ENCODE results near the gene ENPP3.
"Not testable (repeated sequence)": the region's sequence is repeated elsewhere in the genome, so short reads cannot be mapped to it uniquely, and the experiment has no call there.

ENPP3 gene

GRCh38 chr6:131700851-131701250, 63.7 kb downstream of the ENPP3 start:
- not testable (repeated sequence) for H3K4me1 Mint-ChIP-seq; H3K36me3 Mint-ChIP-seq (ENCODE audit: insufficient read depth); H3K27me3 Mint-ChIP-seq; H3K9me3 Mint-ChIP-seq; DNase-seq (ENCODE audit: low spot score in 2 of 2); H3K4me3 Mint-ChIP-seq; H3K27ac Mint-ChIP-seq (ENCODE audit: low read depth); ATAC-seq (replicated peaks; ENCODE audit: extremely low read depth, poor library complexity, severe bottlenecking)

DNA sequence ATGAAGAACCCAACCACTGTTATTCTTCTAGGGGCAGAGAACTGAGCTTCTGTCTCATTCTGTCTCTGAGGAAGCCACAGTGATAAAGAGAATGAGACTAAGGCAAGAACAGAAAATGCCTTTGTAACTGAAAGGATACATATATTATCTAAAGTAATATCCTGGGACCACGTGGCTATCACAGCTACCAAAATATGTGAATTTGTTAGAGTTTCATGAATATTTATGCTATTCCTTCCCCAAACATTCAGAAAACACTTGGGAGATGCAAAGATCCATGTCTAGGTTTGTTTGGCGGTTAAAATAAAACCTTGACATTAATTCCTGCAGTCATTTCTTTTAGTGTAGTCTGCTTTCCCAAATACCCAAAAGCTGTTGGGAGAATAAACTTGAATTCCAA, 66.8 kb downstream of the ENPP3 start:
- not testable (repeated sequence) for H3K27me3 Mint-ChIP-seq, H3K4me1 Mint-ChIP-seq

GRCh38 chr6:131710917-131711316, 73.8 kb downstream of the ENPP3 start, which contains the start of gene CTAGE9:
Gene CTAGE9 (minus strand): TSS chr6:131711017. CDS start chr6:131711017, 0 bp downstream.
- H3K27ac Mint-ChIP-seq (ENCODE audit: low read depth), result not testable (repeated sequence)

More for the DNA sequence above, 66.8 kb downstream of the ENPP3 start:
- not testable (repeated sequence) for H3K9me3 Mint-ChIP-seq; ATAC-seq (replicated peaks; ENCODE audit: extremely low read depth, poor library complexity, severe bottlenecking); DNase-seq (ENCODE audit: low spot score in 2 of 2); H3K4me3 Mint-ChIP-seq; H3K36me3 Mint-ChIP-seq (ENCODE audit: insufficient read depth); H3K27ac Mint-ChIP-seq (ENCODE audit: low read depth)

DNA sequence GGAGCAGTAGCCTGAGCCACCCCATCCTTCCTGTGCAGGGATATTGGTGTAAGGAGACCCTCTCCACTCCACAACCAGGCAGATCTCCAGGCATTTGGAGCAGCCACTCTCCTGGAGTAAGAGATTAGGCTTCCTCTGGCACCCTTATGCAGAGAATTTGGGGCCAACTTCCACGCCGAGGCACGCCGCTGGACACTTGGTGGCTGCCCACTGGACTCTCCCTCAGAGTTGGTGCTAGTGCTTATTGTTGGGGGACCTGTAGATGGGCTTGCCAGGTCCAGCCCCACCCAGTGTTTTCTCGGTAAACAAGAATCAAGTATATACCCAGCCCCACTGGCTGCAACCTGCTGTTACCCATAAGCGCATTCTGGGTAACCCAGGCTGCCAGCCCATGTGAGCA, 78.5 kb downstream of the ENPP3 start:
- not testable (repeated sequence) for H3K36me3 Mint-ChIP-seq (ENCODE audit: insufficient read depth); ATAC-seq (replicated peaks; ENCODE audit: extremely low read depth, poor library complexity, severe bottlenecking); DNase-seq (ENCODE audit: low spot score in 2 of 2); H3K27me3 Mint-ChIP-seq; H3K27ac Mint-ChIP-seq (ENCODE audit: low read depth); H3K9me3 Mint-ChIP-seq; H3K4me3 Mint-ChIP-seq; H3K4me1 Mint-ChIP-seq

More at GRCh38 chr6:131710917-131711316, 73.8 kb downstream of the ENPP3 start, which contains the start of gene CTAGE9:
- not testable (repeated sequence) for H3K36me3 Mint-ChIP-seq (ENCODE audit: insufficient read depth); H3K4me1 Mint-ChIP-seq; DNase-seq (ENCODE audit: low spot score in 2 of 2); H3K9me3 Mint-ChIP-seq; ATAC-seq (replicated peaks; ENCODE audit: extremely low read depth, poor library complexity, severe bottlenecking); H3K27me3 Mint-ChIP-seq; H3K4me3 Mint-ChIP-seq

DNA sequence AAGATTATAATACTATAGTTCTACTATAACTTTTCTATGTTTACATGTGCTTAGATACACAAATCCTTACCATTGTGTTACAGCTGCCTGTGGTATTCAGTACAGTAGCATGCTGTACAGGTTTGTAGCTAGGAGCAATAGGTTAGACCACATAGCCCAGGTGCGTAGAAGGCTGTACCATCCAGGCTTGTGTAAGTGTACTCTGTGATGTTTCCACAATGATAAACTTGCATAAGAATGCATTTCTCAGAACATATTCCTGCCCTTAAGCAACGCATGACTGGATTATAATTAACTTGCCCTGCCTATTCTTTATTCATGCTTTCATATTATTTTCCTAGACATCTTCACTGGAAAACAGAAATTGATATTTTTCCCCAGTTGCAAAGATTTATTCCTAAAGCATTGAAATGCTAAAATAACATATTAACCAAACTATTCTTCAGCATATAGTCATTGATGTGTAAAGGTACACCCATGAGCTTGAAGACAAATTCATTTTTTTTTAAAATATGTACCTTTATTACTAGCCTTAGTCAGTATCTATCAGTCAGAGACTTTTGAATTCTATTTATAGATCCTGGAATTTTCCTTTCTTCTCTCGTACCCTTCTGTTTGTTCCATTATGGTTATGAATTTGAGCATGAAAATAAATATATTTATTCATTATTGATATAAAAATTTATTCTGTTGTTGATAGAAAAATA, 80.9 kb downstream of the ENPP3 start:
- no peak overlapping the region for H3K4me3 Mint-ChIP-seq
- H3K4me1 Mint-ChIP-seq, result no peaks in the 10 kb centered on the region
- DNase-seq (ENCODE audit: low spot score in 2 of 2) (no peak), ATAC-seq (replicated peaks; ENCODE audit: extremely low read depth, poor library complexity, severe bottlenecking) (no peak)
- no peaks in the 10 kb centered on the region for H3K9me3 Mint-ChIP-seq
- H3K36me3 Mint-ChIP-seq (ENCODE audit: insufficient read depth), result no peaks in the 10 kb centered on the region
- no peaks in the 10 kb centered on the region for H3K27me3 Mint-ChIP-seq
- no peak overlapping the region for H3K27ac Mint-ChIP-seq (ENCODE audit: low read depth)

DNA sequence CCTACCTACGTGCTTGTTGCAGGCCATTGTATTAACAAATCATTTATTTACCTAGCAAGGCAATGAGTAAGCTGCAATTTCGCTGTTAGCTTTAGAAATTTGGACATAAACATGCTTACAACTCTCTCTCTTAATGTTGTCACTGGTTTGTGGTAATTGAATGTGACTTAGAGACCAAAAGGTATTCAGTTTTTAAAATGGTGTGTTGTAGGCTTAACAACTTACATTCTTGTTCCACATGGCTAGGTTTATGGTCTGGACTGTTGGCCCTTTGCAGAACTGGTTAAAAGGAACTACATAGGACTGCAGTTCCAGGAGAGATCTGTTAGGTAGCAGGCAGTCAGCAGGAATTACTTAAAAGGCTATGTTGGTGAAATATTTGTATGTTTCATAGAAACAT, 84.1 kb downstream of the ENPP3 start:
- Mint-ChIP-seq H3K4me1 (no peaks in the 10 kb centered on the region), H3K27ac (ENCODE audit: low read depth) (no peak overlapping the region), H3K27me3 (no peaks in the 10 kb centered on the region), H3K9me3 (no peaks in the 10 kb centered on the region), H3K4me3 (no peak overlapping the region), H3K36me3 (ENCODE audit: insufficient read depth) (no peaks in the 10 kb centered on the region)
- DNase-seq (ENCODE audit: low spot score in 2 of 2) (no peak), ATAC-seq (replicated peaks; ENCODE audit: extremely low read depth, poor library complexity, severe bottlenecking) (no peak)

GRCh38 chr6:131724114-131724513, 87.0 kb downstream of the ENPP3 start:
- Mint-ChIP-seq H3K4me1 (no peaks in the 10 kb centered on the region), H3K36me3 (ENCODE audit: insufficient read depth) (no peaks in the 10 kb centered on the region), H3K9me3 (no peaks in the 10 kb centered on the region), H3K27ac (ENCODE audit: low read depth) (no peak overlapping the region), H3K4me3 (no peak overlapping the region), H3K27me3 (no peaks in the 10 kb centered on the region)
- DNase-seq (ENCODE audit: low spot score in 2 of 2) (no peak), ATAC-seq (replicated peaks; ENCODE audit: extremely low read depth, poor library complexity, severe bottlenecking) (no peak)

- no peak for ATAC-seq (replicated peaks; ENCODE audit: extremely low read depth, poor library complexity, severe bottlenecking)
- no peak overlapping the region for H3K4me3 Mint-ChIP-seq
- H3K9me3 Mint-ChIP-seq, result no peaks in the 10 kb centered on the region
- H3K4me1 Mint-ChIP-seq, result no peaks in the 10 kb centered on the region
- H3K36me3 Mint-ChIP-seq (ENCODE audit: insufficient read depth), result no peaks in the 10 kb centered on the region
- H3K27ac Mint-ChIP-seq (ENCODE audit: low read depth), result no peak overlapping the region
- no peaks in the 10 kb centered on the region for H3K27me3 Mint-ChIP-seq
- no peak for DNase-seq (ENCODE audit: low spot score in 2 of 2)
Observed at GRCh38 chr6:131727467-131727866, 90.4 kb downstream of the ENPP3 start.

DNA sequence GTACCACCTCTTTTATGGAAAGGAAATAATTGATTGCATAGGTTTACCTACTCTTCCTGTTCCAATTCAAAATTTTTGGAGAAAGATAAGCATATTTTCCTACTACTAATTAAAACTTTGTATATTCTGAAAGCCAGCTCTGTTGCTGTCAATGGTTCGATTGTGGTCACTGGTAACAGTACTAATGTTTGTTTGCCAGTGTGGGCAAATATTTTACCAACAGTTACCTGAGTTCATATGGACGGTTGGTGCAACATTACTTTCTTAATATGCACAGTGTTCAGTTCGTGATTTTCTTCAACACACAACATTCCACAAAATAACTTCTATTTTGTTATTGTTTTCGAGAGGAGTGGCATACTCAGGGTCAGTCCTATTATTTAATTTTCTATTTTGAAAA, 90.8 kb downstream of the ENPP3 start:
- no peak overlapping the region for H3K4me3 Mint-ChIP-seq
- no peaks in the 10 kb centered on the region for H3K4me1 Mint-ChIP-seq
- H3K36me3 Mint-ChIP-seq (ENCODE audit: insufficient read depth), result no peaks in the 10 kb centered on the region
- no peaks in the 10 kb centered on the region for H3K9me3 Mint-ChIP-seq
- H3K27ac Mint-ChIP-seq (ENCODE audit: low read depth), result no peak overlapping the region
- no peaks in the 10 kb centered on the region for H3K27me3 Mint-ChIP-seq
- ATAC-seq (replicated peaks; ENCODE audit: extremely low read depth, poor library complexity, severe bottlenecking) (no peak), DNase-seq (ENCODE audit: low spot score in 2 of 2) (no peak)

- no peak overlapping the region for H3K4me3 Mint-ChIP-seq
- H3K4me1 Mint-ChIP-seq, result no peaks in the 10 kb centered on the region
- ATAC-seq (replicated peaks; ENCODE audit: extremely low read depth, poor library complexity, severe bottlenecking), result no peak
- no peaks in the 10 kb centered on the region for H3K9me3 Mint-ChIP-seq
- no peaks in the 10 kb centered on the region for H3K27me3 Mint-ChIP-seq
- H3K27ac Mint-ChIP-seq (ENCODE audit: low read depth), result no peak overlapping the region
- H3K36me3 Mint-ChIP-seq (ENCODE audit: insufficient read depth), result peaks cover under 1% of the 10 kb centered on the region
- no peak for DNase-seq (ENCODE audit: low spot score in 2 of 2)
Observed at GRCh38 chr6:131728296-131728939, 91.3 kb downstream of the ENPP3 start.

DNA sequence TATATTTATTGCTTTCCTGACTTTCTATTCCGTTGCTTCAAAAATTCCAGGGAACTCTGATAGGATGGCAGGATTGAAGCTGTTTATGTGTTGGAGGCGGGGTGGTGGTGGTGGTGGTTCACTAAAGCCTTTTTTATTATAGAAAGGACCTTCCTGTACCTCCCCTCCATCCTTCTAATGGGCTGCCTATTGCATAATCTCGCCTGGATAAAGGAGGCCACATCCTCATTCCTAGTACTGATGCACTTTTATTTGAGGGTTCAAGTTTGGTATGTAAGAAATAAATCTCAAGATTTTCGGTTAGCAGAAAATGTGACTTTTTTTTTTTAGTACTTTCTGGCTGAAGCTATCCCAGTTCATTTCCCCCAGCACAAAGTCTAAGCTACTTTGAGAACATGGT, 92.4 kb downstream of the ENPP3 start:
- DNase-seq (ENCODE audit: low spot score in 2 of 2) (no peak), ATAC-seq (replicated peaks; ENCODE audit: extremely low read depth, poor library complexity, severe bottlenecking) (no peak)
- H3K9me3 Mint-ChIP-seq, result no peaks in the 10 kb centered on the region
- H3K4me1 Mint-ChIP-seq, result no peaks in the 10 kb centered on the region
- H3K27ac Mint-ChIP-seq (ENCODE audit: low read depth), result no peak overlapping the region
- H3K4me3 Mint-ChIP-seq, result no peak overlapping the region
- H3K27me3 Mint-ChIP-seq, result no peaks in the 10 kb centered on the region
- peaks cover 2% of the 10 kb centered on the region for H3K36me3 Mint-ChIP-seq (ENCODE audit: insufficient read depth)

DNA sequence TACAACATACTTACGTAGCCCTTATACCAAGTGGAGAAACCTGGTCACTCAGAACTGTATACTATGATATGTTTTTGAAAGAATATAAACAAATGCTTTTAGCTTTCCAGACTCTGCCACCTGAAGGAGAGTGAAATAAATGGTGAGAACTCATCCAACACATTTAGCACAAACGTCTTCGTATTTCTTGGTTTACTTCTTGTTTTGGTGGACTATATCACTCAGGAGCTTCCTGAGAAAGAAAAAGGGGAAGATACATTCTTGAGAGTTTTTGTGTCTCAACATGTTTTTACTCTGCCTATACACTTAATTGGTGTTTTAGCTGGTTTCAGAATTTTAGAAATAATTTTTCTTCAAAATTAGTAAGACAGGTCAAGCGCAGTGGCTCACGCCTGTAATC, 93.2 kb downstream of the ENPP3 start:
- H3K9me3 Mint-ChIP-seq, result no peaks in the 10 kb centered on the region
- H3K27ac Mint-ChIP-seq (ENCODE audit: low read depth), result no peak overlapping the region
- H3K27me3 Mint-ChIP-seq, result no peaks in the 10 kb centered on the region
- no peak overlapping the region for H3K4me3 Mint-ChIP-seq
- peaks cover 2% of the 10 kb centered on the region for H3K36me3 Mint-ChIP-seq (ENCODE audit: insufficient read depth)
- DNase-seq (ENCODE audit: low spot score in 2 of 2), result no peak
- ATAC-seq (replicated peaks; ENCODE audit: extremely low read depth, poor library complexity, severe bottlenecking), result no peak
- no peaks in the 10 kb centered on the region for H3K4me1 Mint-ChIP-seq

DNA sequence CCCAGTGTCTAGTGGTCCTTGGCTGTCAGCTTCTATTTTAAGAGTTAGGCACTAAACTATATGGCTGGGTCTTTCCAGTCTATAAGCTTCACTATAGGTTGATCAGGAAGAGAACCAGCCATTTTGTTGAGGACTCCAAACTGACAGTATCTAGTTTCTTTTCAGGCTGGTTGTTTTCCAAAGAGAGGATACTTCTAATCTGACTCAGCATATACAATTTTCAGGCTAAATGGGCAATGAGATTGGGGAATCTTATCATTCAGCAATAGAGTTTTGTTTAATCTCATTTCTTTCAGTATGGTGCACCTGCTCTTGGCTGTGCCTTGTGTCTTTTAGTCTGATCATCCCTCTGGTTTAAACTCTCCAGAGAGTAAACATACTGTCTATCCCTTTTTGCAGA, 94.1 kb downstream of the ENPP3 start:
- Mint-ChIP-seq H3K4me3 (no peak overlapping the region), H3K27ac (ENCODE audit: low read depth) (no peak overlapping the region), H3K36me3 (ENCODE audit: insufficient read depth) (peaks cover 2% of the 10 kb centered on the region), H3K27me3 (peaks cover 4% of the 10 kb centered on the region), H3K9me3 (no peaks in the 10 kb centered on the region), H3K4me1 (no peaks in the 10 kb centered on the region)
- no peak for DNase-seq (ENCODE audit: low spot score in 2 of 2)
- no peak for ATAC-seq (replicated peaks; ENCODE audit: extremely low read depth, poor library complexity, severe bottlenecking)

All from central memory CD8-positive, alpha-beta T cell (primary cell).